CD14-positive monocyte (primary cell): Measurements from ENCODE around the gene PTPN18. TPM values are rescaled to one million over a fixed set of nuclear protein-coding genes. Genes with fewer than 3 reads are reported as not detected.

Experiments
- DNase-seq, 3 donors: peaks; one replicate each; pipeline ENCODE4 v3.0.0-alpha.2; 2011 to 2022
- H2AFZ ChIP-seq: 2 replicates; pipeline ENCODE4 v1.6.0; 2012; ENCODE audit warnings: mild to moderate bottlenecking, low read depth, low read length, inconsistent platforms; ENCODE audit not compliant: insufficient read depth, poor library complexity, severe bottlenecking
- H3K27ac ChIP-seq, 2 donors: 1 replicate in 1 of 2; 2 replicates in 1 of 2; pipeline ENCODE4 v1.5.1; 2012 to 2013; ENCODE audit warnings: low read length in 2 of 2, control low read depth in 1 of 2, inconsistent platforms in 1 of 2, low read depth in 1 of 2, mild to moderate bottlenecking in 1 of 2
- H3K27me3 ChIP-seq, 2 donors: one replicate each; pipeline versions ENCODE4 v1.6.0 to v1.6.1; 2011 to 2013; ENCODE audit warnings: low read length in 2 of 2; ENCODE audit not compliant: control insufficient read depth in 2 of 2, insufficient read depth in 2 of 2
- H3K36me3 ChIP-seq, 2 donors: replicated peaks in 1 of 2; 1 replicate in 1 of 2; 2 replicates in 1 of 2; pipeline versions ENCODE4 v1.5.1 to v1.6.1; 2012 to 2013; ENCODE audit warnings: low read length in 2 of 2, control low read depth in 1 of 2, inconsistent platforms in 1 of 2, mild to moderate bottlenecking in 1 of 2; ENCODE audit not compliant: insufficient read depth in 2 of 2, control insufficient read depth in 1 of 2
- H3K4me1 ChIP-seq, 2 donors: 1 replicate in 1 of 2; 2 replicates in 1 of 2; pipeline versions ENCODE4 v1.5.1 to v1.6.1; 2012 to 2013; ENCODE audit warnings: low read length in 2 of 2, control low read depth in 1 of 2, inconsistent platforms in 1 of 2, mild to moderate bottlenecking in 1 of 2, moderate library complexity in 1 of 2; ENCODE audit not compliant: insufficient read depth in 2 of 2, control insufficient read depth in 1 of 2
- H3K4me2 ChIP-seq: replicated peaks from 2 replicates; pipeline ENCODE3; 2012; ENCODE audit warnings: low read length, moderate library complexity, mild to moderate bottlenecking; ENCODE audit not compliant: poor library complexity, severe bottlenecking; ENCODE audit errors: extremely low read depth
- H3K4me3 ChIP-seq, 3 experiments: fragments of 200-600 bp in 1 of 3; sonication (generic) in 1 of 3; replicated peaks in 1 of 3; 1 replicate in 2 of 3; 2 replicates in 1 of 3; pipeline ENCODE4 v1.5.1; 2011 to 2013; ENCODE audit warnings: low read length in 3 of 3, mild to moderate bottlenecking in 3 of 3, control low read depth in 2 of 3, low read depth in 2 of 3, inconsistent platforms in 1 of 3, moderate library complexity in 1 of 3
- H3K79me2 ChIP-seq: 2 replicates; pipeline ENCODE4 v1.6.0; 2012; ENCODE audit warnings: mild to moderate bottlenecking, control low read depth, inconsistent platforms, low read length, moderate library complexity; ENCODE audit not compliant: insufficient read depth
- H3K9ac ChIP-seq: 2 replicates; pipeline ENCODE4 v1.6.0; 2017; ENCODE audit warnings: low read length, mild to moderate bottlenecking; ENCODE audit not compliant: insufficient read depth, poor library complexity, severe bottlenecking
- H3K9me3 ChIP-seq, 2 donors: replicated peaks in 1 of 2; 1 replicate in 1 of 2; 2 replicates in 1 of 2; pipeline versions ENCODE4 v1.5.1 to v1.6.1; 2012 to 2013; ENCODE audit warnings: low read length in 2 of 2, control low read depth in 1 of 2; ENCODE audit not compliant: control insufficient read depth in 1 of 2, insufficient read depth in 1 of 2
- H4K20me1 ChIP-seq: 2 replicates; pipeline ENCODE4 v1.6.0; 2012; ENCODE audit warnings: mild to moderate bottlenecking, low read length, control low read depth, moderate library complexity; ENCODE audit not compliant: insufficient read depth
- H3K27ac Mint-ChIP-seq, 7 donors: one replicate each; pipeline ENCODE4 v1.8.0; 2020; ENCODE audit warnings: mild to moderate bottlenecking in 7 of 7, mixed read lengths in 7 of 7, moderate library complexity in 6 of 7, inconsistent platforms in 2 of 7
- H3K27me3 Mint-ChIP-seq, 3 donors: one replicate each; pipeline ENCODE4 v1.8.0; 2021 to 2022; ENCODE audit warnings: low read depth in 3 of 3, mild to moderate bottlenecking in 3 of 3, mixed read lengths in 3 of 3, moderate library complexity in 3 of 3, inconsistent platforms in 1 of 3
- H3K36me3 Mint-ChIP-seq, 2 donors: one replicate each; pipeline ENCODE4 v1.8.0; 2020; ENCODE audit warnings: mixed read lengths in 2 of 2, inconsistent platforms in 1 of 2, mild to moderate bottlenecking in 1 of 2
- H3K4me1 Mint-ChIP-seq: one replicate; pipeline ENCODE4 v1.8.0; 2020; ENCODE audit warnings: mild to moderate bottlenecking, mixed read lengths
- H3K4me3 Mint-ChIP-seq, 2 donors: one replicate each; pipeline ENCODE4 v1.8.0; 2020; ENCODE audit warnings: mild to moderate bottlenecking in 2 of 2, mixed read lengths in 2 of 2, moderate library complexity in 1 of 2
- H3K9me3 Mint-ChIP-seq, 7 donors: one replicate each; pipeline ENCODE4 v1.8.0; 2020 to 2022; ENCODE audit warnings: mixed read lengths in 7 of 7, mild to moderate bottlenecking in 6 of 7, moderate library complexity in 6 of 7, inconsistent platforms in 2 of 7
- CTCF ChIP-seq: fragments of 200-600 bp; IDR thresholded peaks from one replicate; pipeline ENCODE4 v1.8.0; 2022; ENCODE audit warnings: antibody characterized with exemption, mild to moderate bottlenecking
- WGBS: methylation state at CpG from one replicate; pipeline ENCODE4 v1.1.5; 2013; ENCODE audit warnings: missing lambda C conversion rate; ENCODE audit not compliant: insufficient coverage; 5-methylcytosine and 5-hydroxymethylcytosine counted together
- intact Hi-C, 2 donors: fragments of 100-400 bp; cut with micrococcal nuclease; formaldehyde crosslinking; loops; one replicate each; pipeline versions ENCODE4 v1.15.0 to v1.15.1; 2023
- polyA plus RNA-seq, 3 donors: library from polyadenylated mRNA; depleted of rRNA in 1 of 3; unstranded in 2 of 3; stranded (reverse) in 1 of 3; fragments of 300-500 nt in 2 of 3; fragments of >200 nt in 1 of 3; fragmentation: Illumina TruSeq in 2 of 3; gene quantifications; 1 replicate in 2 of 3; 2 replicates in 1 of 3; pipeline ENCODE4 v1.2.3, GENCODE V29; 2012 to 2021

The PTPN18 gene
- polyA plus RNA-seq, 3 donors = 72.2 to 365 (median 102) TPM

- Histone ChIP-seq H3K36me3 (peaks cover 39 to 69% of the 10 kb centered on the region in 2 donors), H3K79me2 (peaks cover 93% of the 10 kb centered on the region), H4K20me1 (peaks cover 71% of the 10 kb centered on the region), H2AFZ (no peak overlapping the region), H3K27ac (peak overlapping the region; percentile 4 to 59), H3K27me3 (no peaks in the 10 kb centered on the region), H3K4me1 (peaks cover 61 to 78% of the 10 kb centered on the region in 2 donors), H3K4me2 (no peak overlapping the region), H3K9me3 (no peaks in the 10 kb centered on the region), H3K9ac (no peak overlapping the region), H3K4me3 (no peak overlapping the region)
- H3K4me1 Mint-ChIP-seq = peaks cover 72% of the 10 kb centered on the region
- peaks cover 0 to 3% (median 0%) of the 10 kb centered on the region in 7 donors for H3K9me3 Mint-ChIP-seq
- H3K4me3 Mint-ChIP-seq = peak overlapping the region; percentile 41 to 46
- TF ChIP-seq CTCF = no peak
- peaks cover 55 to 61% of the 10 kb centered on the region in 2 donors for H3K36me3 Mint-ChIP-seq
- intact Hi-C loops = no loop called here
- DNase-seq = no peak
- WGBS = 97% methylated on average over 5 of the region's 9 CpGs
- peaks cover 0 to 5% (median 4%) of the 10 kb centered on the region in 3 donors for H3K27me3 Mint-ChIP-seq
- H3K27ac Mint-ChIP-seq = peak overlapping the region; percentile 51 to 83 (median 69)
Measured at GRCh38 chr2:130374587-130375290, 18.9 kb downstream of the PTPN18 start.

DNA sequence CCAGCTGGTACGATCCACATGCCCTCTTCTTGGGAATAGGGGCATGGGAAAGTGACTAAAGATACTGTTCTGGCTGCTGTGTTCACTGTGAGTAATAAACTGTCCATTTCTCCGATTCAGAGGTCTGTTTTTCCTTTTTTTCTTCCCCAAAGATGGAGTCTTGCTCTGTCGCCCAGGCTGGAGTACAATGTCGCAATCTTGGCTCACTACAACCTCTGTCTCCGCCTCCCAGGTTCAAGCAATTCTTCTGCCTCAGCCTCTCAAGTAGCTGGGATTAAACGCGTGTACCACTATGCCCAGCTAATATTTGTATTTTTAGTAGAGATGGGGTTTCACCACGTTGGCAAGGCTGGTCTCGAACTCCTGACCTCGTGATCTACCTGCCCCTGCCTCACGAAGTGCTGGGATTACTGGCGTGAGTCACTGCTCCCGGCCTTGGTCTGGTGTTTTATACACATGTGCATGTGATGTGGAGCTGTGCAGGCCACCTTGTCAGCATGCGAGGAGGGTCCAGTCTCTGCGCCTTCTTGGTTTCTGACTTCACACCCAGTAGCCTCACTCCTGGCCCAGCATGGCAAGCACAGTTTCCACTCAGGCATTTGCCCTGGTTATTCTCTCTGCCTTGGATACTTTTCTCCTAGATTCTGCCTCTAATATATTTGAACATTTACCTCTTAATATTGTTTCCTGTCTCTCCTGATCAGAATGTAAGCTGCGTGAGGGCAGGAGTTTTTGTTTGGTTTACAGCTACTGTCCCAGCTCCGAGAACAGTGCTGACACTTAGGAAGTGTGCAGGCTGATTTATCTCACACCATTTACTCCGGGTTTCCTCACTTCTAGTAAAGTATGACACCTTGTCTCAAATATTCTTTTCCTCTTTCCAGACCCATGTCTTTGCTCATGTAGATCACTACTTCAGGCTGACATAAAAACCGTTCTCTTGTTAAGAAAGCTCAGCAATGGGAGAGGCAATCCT is 19.7 kb downstream of the PTPN18 start:
- intact Hi-C loops = no loop called here
- no peak overlapping the region for H3K4me2 ChIP-seq
- no peak overlapping the region for H3K9ac ChIP-seq
- DNase-seq = no peak
- H3K79me2 ChIP-seq = peaks cover 98% of the 10 kb centered on the region
- H3K4me3 ChIP-seq = no peak overlapping the region
- H3K27me3 ChIP-seq = no peaks in the 10 kb centered on the region
- Mint-ChIP-seq H3K9me3 (peaks cover 0 to 2% (median 0%) of the 10 kb centered on the region in 7 donors), H3K4me3 (peak overlapping the region in 1 of 2 donors; percentile 16), H3K27me3 (peaks cover 0 to 5% (median 4%) of the 10 kb centered on the region in 3 donors), H3K27ac (peak overlapping the region in 6 of 7 donors; percentile 37 to 83 (median 60)), H3K4me1 (peaks cover 67% of the 10 kb centered on the region), H3K36me3 (peaks cover 57 to 62% of the 10 kb centered on the region in 2 donors)
- peaks cover 39 to 69% of the 10 kb centered on the region in 2 donors for H3K36me3 ChIP-seq
- 85% methylated on average over 8 of the region's 19 CpGs for WGBS
- H3K9me3 ChIP-seq = no peaks in the 10 kb centered on the region
- peak overlapping the region in 1 of 2 donors; percentile 59 for H3K27ac ChIP-seq
- no peak overlapping the region for H2AFZ ChIP-seq
- peaks cover 53 to 70% of the 10 kb centered on the region in 2 donors for H3K4me1 ChIP-seq
- H4K20me1 ChIP-seq = peaks cover 80% of the 10 kb centered on the region
- no peak for TF ChIP-seq CTCF
